T-helper 2 cell (primary cell): ENCODE results near the gene AGAP4.
"Not testable (repeated sequence)": the region's sequence is repeated elsewhere in the genome, so short reads cannot be mapped to it uniquely, and the experiment has no call there.

Experiments
- DNase-seq, 5 experiments: peaks; one replicate each; pipeline versions ENCODE4 v3.0.0 to v3.0.0-alpha.2; 2012 to 2022

AGAP4 gene

DNA sequence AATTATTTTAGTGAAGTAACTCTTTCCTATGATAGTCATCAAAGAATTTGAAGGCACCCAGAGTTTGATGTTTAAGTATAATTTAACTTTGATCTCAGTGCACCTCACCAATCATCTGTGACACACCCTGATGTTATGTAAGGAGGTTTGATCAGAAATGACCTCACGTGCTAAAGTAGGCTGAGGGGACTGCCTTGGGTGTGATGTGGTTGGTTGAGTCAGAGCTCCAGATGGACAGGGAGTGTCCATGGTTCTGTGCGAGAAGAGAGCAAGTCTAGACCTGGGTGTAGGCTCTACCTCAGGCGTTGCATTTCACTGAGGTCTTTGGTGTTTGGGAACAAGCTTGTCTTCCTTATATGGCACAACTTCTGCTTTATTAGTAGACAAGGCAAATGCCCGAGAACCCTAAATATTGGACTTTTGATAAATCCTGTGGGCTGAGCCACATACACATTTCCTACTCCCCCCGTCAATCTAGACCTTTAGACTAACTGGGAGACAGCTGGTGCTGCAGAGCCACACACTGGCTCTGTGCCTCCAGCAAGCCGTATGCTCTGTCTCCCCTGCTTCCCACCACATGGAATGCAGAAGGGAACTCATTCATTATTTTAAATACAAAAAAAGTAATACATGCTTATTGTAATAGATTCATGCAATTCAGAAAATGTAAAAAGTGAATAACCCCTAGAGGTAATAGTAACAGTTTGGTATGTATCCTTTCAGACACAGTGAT is 56.4 kb downstream of the AGAP4 start:
- DNase-seq, result not testable (repeated sequence)

DNA sequence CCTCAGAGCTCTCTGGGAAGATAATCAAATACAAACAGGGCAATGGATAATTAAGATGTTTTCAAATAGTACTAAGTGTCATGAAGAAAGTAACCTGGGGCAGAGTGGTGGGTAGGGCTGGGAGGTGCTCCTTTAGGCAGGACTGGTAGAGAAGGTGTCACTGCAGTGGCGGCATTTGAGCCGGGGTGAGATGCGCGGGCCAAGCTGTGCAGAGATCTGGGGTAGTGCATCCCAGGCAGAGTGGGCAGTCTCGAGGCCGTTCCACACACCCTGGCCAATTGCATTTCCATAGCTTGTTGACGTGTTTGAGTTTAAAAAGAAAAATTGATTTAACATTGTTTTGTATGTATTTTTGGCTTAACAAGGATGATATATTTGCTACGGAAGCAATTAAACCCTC is 57.3 kb downstream of the AGAP4 start:
- DNase-seq, result not testable (repeated sequence)

DNA sequence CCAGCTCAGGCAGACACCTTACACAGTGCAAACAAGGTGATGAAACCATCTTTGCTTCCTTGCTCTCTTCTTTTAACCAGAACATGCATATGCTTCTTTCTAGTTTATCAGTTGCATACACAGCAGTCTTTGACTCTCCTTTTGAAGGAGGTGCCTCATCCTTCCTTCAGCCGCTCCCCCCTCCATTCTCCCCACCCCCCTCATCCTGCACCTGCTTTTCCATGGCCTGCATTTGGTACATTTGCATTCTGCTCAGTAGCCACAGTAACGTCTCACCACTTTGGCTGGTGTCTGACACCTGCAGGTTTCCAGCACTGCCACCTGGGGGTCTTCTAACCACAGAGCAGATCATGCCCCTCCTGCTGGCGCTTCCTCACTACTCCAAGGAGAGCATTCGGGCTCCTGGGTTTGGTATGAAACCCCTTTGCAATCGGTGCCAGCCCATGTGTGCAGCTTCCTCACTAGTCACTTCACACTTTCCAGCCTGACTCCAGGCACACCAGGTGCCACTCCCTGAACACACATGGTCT is 60.0 kb downstream of the AGAP4 start:
- not testable (repeated sequence) for DNase-seq

DNA sequence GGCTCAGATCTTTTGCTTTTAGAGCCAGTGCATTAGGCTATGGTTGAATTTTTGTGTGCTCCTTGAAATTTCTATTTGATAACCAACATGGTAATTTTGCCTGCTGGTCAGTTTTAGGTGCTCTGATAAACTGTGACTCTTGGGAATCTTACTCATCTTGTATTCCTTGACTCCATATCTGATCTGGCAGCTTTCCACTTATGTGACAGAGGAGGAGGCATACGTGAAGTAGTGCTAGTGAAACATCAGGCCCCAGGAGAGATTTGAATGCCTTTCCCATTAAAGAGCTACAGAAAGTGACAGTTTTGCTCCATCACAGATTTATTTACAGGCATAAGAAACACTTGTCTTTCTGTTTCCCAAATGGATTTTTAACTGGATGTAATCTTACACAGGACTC is 61.1 kb downstream of the AGAP4 start:
- not testable (repeated sequence) for DNase-seq
